Measurements from ENCODE around the gene UCP2. TPM values are rescaled to one million over a fixed set of nuclear protein-coding genes. Genes with fewer than 3 reads are reported as not detected.

Gene UCP2
- total RNA-seq, 1 donor from 2014 or later, result 69.2 TPM

GRCh38 chr11:73997120-73997770 is 14.6 kb upstream of the UCP2 start:
- H3K36me3 ChIP-seq, result no peaks in the 10 kb centered on the region
- no peaks in the 10 kb centered on the region for H3K27me3 ChIP-seq
- Mint-ChIP-seq H3K27me3 (ENCODE audit: insufficient read depth, low read depth) (peaks cover 2% of the 10 kb centered on the region), H3K9me3 (no peaks in the 10 kb centered on the region), H3K27ac (no peak overlapping the region), H3K4me1 (no peaks in the 10 kb centered on the region), H3K36me3 (peaks cover 2% of the 10 kb centered on the region), H3K4me3 (no peak overlapping the region)
- H2AFZ ChIP-seq (replicated peaks), result no peak overlapping the region
- no peak overlapping the region for H3K4me2 ChIP-seq
- no peak overlapping the region for H3K27ac ChIP-seq
- H3K4me3 ChIP-seq, result no peak overlapping the region
- no peak for TF ChIP-seq CTCF (IDR thresholded peaks at IDR 0.05)
- H3K4me1 ChIP-seq, result no peaks in the 10 kb centered on the region
- H3K9ac ChIP-seq, result no peak overlapping the region
- no peaks in the 10 kb centered on the region for H4K20me1 ChIP-seq (ENCODE audit: low read depth)
- H3K79me2 ChIP-seq (ENCODE audit: low read depth), result no peaks in the 10 kb centered on the region
- H3K9me3 ChIP-seq (ENCODE audit: low read depth), result no peaks in the 10 kb centered on the region
- no peaks in the 10 kb centered on the region for H3F3A ChIP-seq (ENCODE audit: low read depth)
- DNase-seq (ENCODE audit: low spot score), result no peak

- H3K9me3 Mint-ChIP-seq, result no peaks in the 10 kb centered on the region
- Histone ChIP-seq H3K27ac (no peak overlapping the region), H4K20me1 (ENCODE audit: low read depth) (no peaks in the 10 kb centered on the region), H2AFZ (replicated peaks) (no peak overlapping the region), H3K4me1 (no peaks in the 10 kb centered on the region), H3K36me3 (no peaks in the 10 kb centered on the region), H3K79me2 (ENCODE audit: low read depth) (no peaks in the 10 kb centered on the region), H3F3A (ENCODE audit: low read depth) (no peaks in the 10 kb centered on the region), H3K9me3 (ENCODE audit: low read depth) (no peaks in the 10 kb centered on the region), H3K4me2 (no peak overlapping the region), H3K4me3 (no peak overlapping the region), H3K27me3 (no peaks in the 10 kb centered on the region), H3K9ac (no peak overlapping the region)
- no peak overlapping the region for H3K27ac Mint-ChIP-seq
- no peak overlapping the region for H3K4me3 Mint-ChIP-seq
- no peaks in the 10 kb centered on the region for H3K4me1 Mint-ChIP-seq
- H3K27me3 Mint-ChIP-seq (ENCODE audit: insufficient read depth, low read depth), result no peaks in the 10 kb centered on the region
- H3K36me3 Mint-ChIP-seq, result no peaks in the 10 kb centered on the region
- TF ChIP-seq EZH2phosphoT487 (IDR thresholded peaks at IDR 0.05), result no peak
- no peak for TF ChIP-seq CTCF (IDR thresholded peaks at IDR 0.05)
- TF ChIP-seq EZH2 (IDR thresholded peaks at IDR 0.05), result no peak
- no peak for DNase-seq (ENCODE audit: low spot score)
Observed at GRCh38 chr11:73996161-73996747, 13.6 kb upstream of the UCP2 start.

- DNase-seq (ENCODE audit: low spot score), result no peak
- H3K4me1 ChIP-seq, result no peaks in the 10 kb centered on the region
- no peaks in the 10 kb centered on the region for H3F3A ChIP-seq (ENCODE audit: low read depth)
- Mint-ChIP-seq H3K36me3 (no peaks in the 10 kb centered on the region), H3K4me3 (no peak overlapping the region), H3K27ac (no peak overlapping the region), H3K27me3 (ENCODE audit: insufficient read depth, low read depth) (no peaks in the 10 kb centered on the region), H3K9me3 (no peaks in the 10 kb centered on the region), H3K4me1 (no peaks in the 10 kb centered on the region)
- H4K20me1 ChIP-seq (ENCODE audit: low read depth), result no peaks in the 10 kb centered on the region
- TF ChIP-seq CTCF (IDR thresholded peaks at IDR 0.05) (no peak), EZH2phosphoT487 (IDR thresholded peaks at IDR 0.05) (no peak), EZH2 (IDR thresholded peaks at IDR 0.05) (no peak)
- no peak overlapping the region for H3K4me3 ChIP-seq
- H3K27ac ChIP-seq, result no peak overlapping the region
- H3K9me3 ChIP-seq (ENCODE audit: low read depth), result no peaks in the 10 kb centered on the region
- H3K79me2 ChIP-seq (ENCODE audit: low read depth), result no peaks in the 10 kb centered on the region
- H2AFZ ChIP-seq (replicated peaks), result no peak overlapping the region
- no peak overlapping the region for H3K9ac ChIP-seq
- no peaks in the 10 kb centered on the region for H3K27me3 ChIP-seq
- no peaks in the 10 kb centered on the region for H3K36me3 ChIP-seq
- no peak overlapping the region for H3K4me2 ChIP-seq
Observed at GRCh38 chr11:73995731-73996130, 13.1 kb upstream of the UCP2 start.

Data from neural progenitor cell (in vitro differentiated cells).